H1 (cell line): Measurements from ENCODE around the gene SGCG. TPM values are rescaled to one million over a fixed set of nuclear protein-coding genes. Genes with fewer than 3 reads are reported as not detected.

ENCODE experiments used
- BACH1 ChIP-seq: IDR thresholded peaks from 2 replicates; pipeline ENCODE4 v1.6.1; 2012; ENCODE audit warnings: low read length, improper control_type of control experiment
- CBX8 ChIP-seq: fragments of 300-800, 300-1000 bp; sonication (generic); IDR thresholded peaks from 2 replicates; pipeline ENCODE4 v1.7.1; 2016; ENCODE audit warnings: low read depth, low read length, borderline replicate concordance
- CHD7 ChIP-seq: fragments of 300-600 bp; sonication (generic); IDR thresholded peaks from 2 replicates; pipeline ENCODE4 v1.7.1; 2012; ENCODE audit warnings: low read length, moderate library complexity, mild to moderate bottlenecking, inconsistent platforms; ENCODE audit not compliant: insufficient replicate concordance
- SIRT6 ChIP-seq: IDR thresholded peaks from one replicate; pipeline ENCODE4 v1.7.1; 2012; ENCODE audit warnings: low read length, inconsistent platforms
- TEAD4 ChIP-seq: IDR thresholded peaks from 2 replicates; pipeline ENCODE4 v1.6.1; 2012; ENCODE audit warnings: low read depth, low read length, inconsistent platforms, mixed read lengths
- polyA plus RNA-seq, 7 experiments: library from polyadenylated mRNA; depleted of rRNA in 3 of 7; stranded (reverse) in 5 of 7; unstranded in 2 of 7; fragments of >200 nt in 5 of 7; fragments of 200-250 nt in 2 of 7; gene quantifications; 1 replicate in 5 of 7; 2 replicates in 1 of 7; 4 replicates in 1 of 7; pipeline versions ENCODE4 v1.2.1 to v1.2.3, GENCODE V29; 2011 to 2013; ENCODE audit warnings: missing spikeins in 2 of 7, mixed read lengths in 2 of 7
- total RNA-seq: library from RNA; stranded (reverse); fragmentation: NEBNext Ultra II Directional; extraction: Animal tissue kit (Norgen Biotek cat#: 25700); gene quantifications from 2 replicates; pipeline ENCODE4 v1.2.1, GENCODE V29; 2021

SGCG gene
- total and polyA plus RNA-seq, 2 of the 8 experiments (the other 6 are each of a cell fraction or from before 2014, with no cell fraction given): 0.05 TPM; not detected in 1

- no peak for TF ChIP-seq CHD7
- no peak for TF ChIP-seq SIRT6
- no peak for TF ChIP-seq CBX8
- TF ChIP-seq BACH1: no peak
- TF ChIP-seq TEAD4: no peak
Observed at GRCh38 chr13:23185542-23185941, 4.8 kb downstream of the SGCG start (continued).
